Stimulated activated naive CD8-positive, alpha-beta T cell treated with anti-CD3 and anti-CD28 coated beads, Interleukin-15, Interleukin-2, amounts not matched to agents 100 U/mL and 50 U/mL, for 24 hours (primary cell): Measurements from ENCODE around the gene BEST1.

Experiments used
- ATAC-seq: fragments of 150-1000 bp; cut with Tn5 transposase; one replicate; pipeline ENCODE4 v1.10.0; 2021
- DNase-seq: peaks from one replicate; pipeline ENCODE4 v3.0.0; 2021

Gene BEST1

GRCh38 chr11:61916737-61917333 lies 33.3 kb upstream of the BEST1 start:
- ATAC-seq: no peak
- no peak for DNase-seq

GRCh38 chr11:61917334-61918109 lies 32.6 kb upstream of the BEST1 start, which contains the start of gene RAB3IL1:
Gene RAB3IL1 (minus strand): TSS chr11:61917566. CDS start chr11:61917367, 199 bp downstream.
- no peak for DNase-seq
- no peak for ATAC-seq

GRCh38 chr11:61918251-61918937 lies 31.8 kb upstream of the BEST1 start:
- DNase-seq (no peak), ATAC-seq (no peak)

GRCh38 chr11:61918938-61919704 lies 31.0 kb upstream of the BEST1 start:
- ATAC-seq: no peak

GRCh38 chr11:61919705-61920631 lies 30.2 kb upstream of the BEST1 start:
- ATAC-seq: no peak
- no peak for DNase-seq

More at GRCh38 chr11:61918938-61919704, 31.0 kb upstream of the BEST1 start:
- DNase-seq: no peak

GRCh38 chr11:61921446-61921845 lies 28.7 kb upstream of the BEST1 start:
- ATAC-seq (no peak), DNase-seq (no peak)

GRCh38 chr11:61922539-61922938 lies 27.6 kb upstream of the BEST1 start:
- no peak for ATAC-seq

GRCh38 chr11:61923166-61924063 lies 26.7 kb upstream of the BEST1 start:
- ATAC-seq (no peak), DNase-seq (no peak)

More at GRCh38 chr11:61922539-61922938, 27.6 kb upstream of the BEST1 start:
- DNase-seq: no peak

- DNase-seq (no peak), ATAC-seq (no peak)
These were observed 26.1 kb upstream of the BEST1 start for GRCh38 chr11:61924064-61924455.

- ATAC-seq (no peak), DNase-seq (no peak)
These were observed 24.4 kb upstream of the BEST1 start for GRCh38 chr11:61925736-61926135.

GRCh38 chr11:61926235-61926634 lies 23.9 kb upstream of the BEST1 start:
- no peak for DNase-seq
- ATAC-seq: no peak

- ATAC-seq (no peak), DNase-seq (no peak)
These were observed 22.6 kb upstream of the BEST1 start for GRCh38 chr11:61927501-61927900.

- DNase-seq: no peak
- no peak for ATAC-seq
These were observed 21.5 kb upstream of the BEST1 start for GRCh38 chr11:61928606-61929005.

GRCh38 chr11:61930933-61931332 lies 19.2 kb upstream of the BEST1 start:
- DNase-seq: no peak
- ATAC-seq: no peak

- DNase-seq: no peak
- ATAC-seq: no peak
These were observed 14.3 kb upstream of the BEST1 start for GRCh38 chr11:61935861-61936260.

GRCh38 chr11:61940466-61940865 lies 9.7 kb upstream of the BEST1 start:
- no peak for ATAC-seq
- no peak for DNase-seq

- DNase-seq (no peak), ATAC-seq (no peak)
These were observed 5.0 kb upstream of the BEST1 start for GRCh38 chr11:61945191-61945590.

- no peak for DNase-seq
- ATAC-seq: no peak
These were observed 3.3 kb upstream of the BEST1 start for GRCh38 chr11:61946894-61947293.

- DNase-seq: peak; percentile 72
- peak; percentile 47 for ATAC-seq
These were observed 2.5 kb upstream of the BEST1 start for GRCh38 chr11:61947486-61948210.
